GM12864 (cell line): ENCODE data around the gene TMEM47.

ENCODE experiments used
- DNase-seq: peaks from one replicate; pipeline ENCODE4 v3.0.0-alpha.2; 2011; ENCODE audit warnings: low read depth
- H3K4me3 ChIP-seq: 2 replicates; pipeline ENCODE4 v1.5.1; 2011; ENCODE audit warnings: mild to moderate bottlenecking, low read depth, low read length, control low read depth
- TF ChIP-seq, protein P1 (sequence below): IDR thresholded peaks from 2 replicates; pipeline ENCODE4 v1.5.1; 2011; ENCODE audit warnings: low read depth, mild to moderate bottlenecking, moderate library complexity, low read length, control low read depth, inconsistent platforms; ENCODE audit errors: missing control alignments

TMEM47 gene

GRCh38 chrX:34656842-34657725 is at the start of gene TMEM47:
TSS of gene TMEM47 (minus strand) at chrX:34657285. CDS start at chrX:34657029, 256 bp downstream.
- H3K4me3 ChIP-seq, result no peak within 1 kb of the TSS
- no peak for DNase-seq
- TF ChIP-seq, protein P1, sequence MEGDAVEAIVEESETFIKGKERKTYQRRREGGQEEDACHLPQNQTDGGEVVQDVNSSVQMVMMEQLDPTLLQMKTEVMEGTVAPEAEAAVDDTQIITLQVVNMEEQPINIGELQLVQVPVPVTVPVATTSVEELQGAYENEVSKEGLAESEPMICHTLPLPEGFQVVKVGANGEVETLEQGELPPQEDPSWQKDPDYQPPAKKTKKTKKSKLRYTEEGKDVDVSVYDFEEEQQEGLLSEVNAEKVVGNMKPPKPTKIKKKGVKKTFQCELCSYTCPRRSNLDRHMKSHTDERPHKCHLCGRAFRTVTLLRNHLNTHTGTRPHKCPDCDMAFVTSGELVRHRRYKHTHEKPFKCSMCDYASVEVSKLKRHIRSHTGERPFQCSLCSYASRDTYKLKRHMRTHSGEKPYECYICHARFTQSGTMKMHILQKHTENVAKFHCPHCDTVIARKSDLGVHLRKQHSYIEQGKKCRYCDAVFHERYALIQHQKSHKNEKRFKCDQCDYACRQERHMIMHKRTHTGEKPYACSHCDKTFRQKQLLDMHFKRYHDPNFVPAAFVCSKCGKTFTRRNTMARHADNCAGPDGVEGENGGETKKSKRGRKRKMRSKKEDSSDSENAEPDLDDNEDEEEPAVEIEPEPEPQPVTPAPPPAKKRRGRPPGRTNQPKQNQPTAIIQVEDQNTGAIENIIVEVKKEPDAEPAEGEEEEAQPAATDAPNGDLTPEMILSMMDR, result no peak

- DNase-seq, result no peak
- TF ChIP-seq, protein P1, result no peak
- no peak overlapping the region for H3K4me3 ChIP-seq
These were observed 30.0 kb upstream of the TMEM47 start for GRCh38 chrX:34687095-34687494.

- H3K4me3 ChIP-seq, result no peak overlapping the region
- no peak for DNase-seq
These were observed 2.5 kb upstream of the TMEM47 start for GRCh38 chrX:34659575-34659974.

DNA sequence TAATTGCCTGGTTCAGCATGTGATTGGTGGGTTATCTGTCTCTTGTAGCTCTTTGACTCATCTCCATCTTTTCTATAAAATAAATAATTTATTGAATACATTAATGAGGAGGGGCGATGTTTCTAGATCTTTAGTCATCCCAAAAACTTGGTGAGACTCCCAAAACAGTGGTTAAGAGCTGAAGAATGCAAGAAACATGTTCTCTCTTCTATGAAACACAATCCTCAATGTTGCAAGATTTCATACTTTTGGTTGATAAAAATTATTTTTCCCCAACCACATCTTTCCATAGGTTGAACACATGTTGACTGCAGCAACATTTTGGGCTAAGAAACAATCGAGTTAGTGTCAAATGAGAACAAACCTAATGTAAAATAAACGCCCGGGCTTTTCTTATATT is 1.2 kb upstream of the TMEM47 start:
- H3K4me3 ChIP-seq, result no peak overlapping the region
- TF ChIP-seq, protein P1, result no peak
- no peak for DNase-seq

More at GRCh38 chrX:34659575-34659974, 2.5 kb upstream of the TMEM47 start:
- TF ChIP-seq, protein P1, result no peak

DNA sequence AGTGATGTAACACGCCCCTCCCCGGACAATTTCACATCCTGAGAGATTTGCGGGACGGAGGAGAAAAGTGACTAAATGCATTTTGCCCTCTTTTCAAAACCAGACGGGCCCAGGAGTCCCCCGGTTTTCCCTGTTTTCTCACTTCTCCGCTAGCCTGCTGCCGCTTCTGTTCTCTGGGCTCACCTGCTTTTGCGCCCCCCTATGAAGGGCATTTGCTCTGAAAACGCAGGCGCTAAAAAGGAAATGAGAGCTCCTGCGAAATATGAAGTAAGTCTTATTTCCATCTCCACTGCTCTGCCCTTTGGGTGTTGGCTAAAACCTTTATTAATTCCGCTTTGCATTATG is 613 bp upstream of the TMEM47 start:
- no peak for DNase-seq
- TF ChIP-seq, protein P1, result no peak
- H3K4me3 ChIP-seq, result no peak overlapping the region

DNA sequence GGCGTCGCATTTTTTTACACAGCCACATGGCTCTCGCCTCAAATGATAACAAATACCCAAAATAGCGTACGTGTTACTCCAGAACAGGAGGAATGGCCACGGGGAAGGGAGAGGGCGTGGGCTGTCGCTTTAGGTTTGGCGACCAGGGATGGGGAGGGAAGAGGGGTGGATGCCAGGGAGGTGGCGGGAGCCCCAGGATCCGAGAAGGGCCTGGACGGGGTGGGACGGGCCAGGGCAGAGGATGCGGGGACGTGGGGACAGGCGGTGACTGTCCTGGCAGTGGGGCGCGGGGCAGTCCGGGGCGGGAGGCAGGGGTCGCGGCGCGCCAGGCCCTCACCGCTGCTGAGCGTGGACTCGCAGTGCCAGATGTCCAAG is 631 bp downstream of the TMEM47 start:
- TF ChIP-seq, protein P1, result no peak
- no peak for DNase-seq
- no peak overlapping the region for H3K4me3 ChIP-seq
